Activated CD4-positive, alpha-beta T cell treated with anti-CD3 and anti-CD28 coated beads, Interleukin-2, amount 10 ng/mL, durations not matched to agents 24 days and 14 days (primary cell): ENCODE results near the gene INHBB. TPM values are rescaled to one million over a fixed set of nuclear protein-coding genes. Genes with fewer than 3 reads are reported as not detected.
A peak's percentile ranks its signal among the peaks of the same experiment; 100 is the strongest.

ENCODE experiments used
- DNase-seq: peaks from one replicate; pipeline ENCODE4 v3.0.0; 2022
- H3K27ac Mint-ChIP-seq: one replicate; pipeline ENCODE4 v1.8.0; 2022; ENCODE audit warnings: mild to moderate bottlenecking, mixed read lengths
- H3K27me3 Mint-ChIP-seq: one replicate; pipeline ENCODE4 v1.8.0; 2022; ENCODE audit warnings: mixed read lengths
- H3K36me3 Mint-ChIP-seq: one replicate; pipeline ENCODE4 v1.8.0; 2022; ENCODE audit warnings: low read depth, mild to moderate bottlenecking, mixed read lengths
- H3K4me1 Mint-ChIP-seq: one replicate; pipeline ENCODE4 v1.8.0; 2021; ENCODE audit warnings: mixed read lengths
- H3K4me3 Mint-ChIP-seq: one replicate; pipeline ENCODE4 v1.8.0; 2022; ENCODE audit warnings: mild to moderate bottlenecking, moderate library complexity, mixed read lengths
- H3K9me3 Mint-ChIP-seq: one replicate; pipeline ENCODE4 v1.8.0; 2021; ENCODE audit warnings: mixed read lengths
- intact Hi-C: fragments of 100-400 bp; cut with micrococcal nuclease; formaldehyde crosslinking; loops from one replicate; pipeline ENCODE4 v1.15.1; 2023
- total RNA-seq: library from RNA; stranded (reverse); gene quantifications from 2 replicates; pipeline ENCODE4 v1.2.3, GENCODE V29; 2022

INHBB gene
- total RNA-seq: not detected in 2 replicates

DNA sequence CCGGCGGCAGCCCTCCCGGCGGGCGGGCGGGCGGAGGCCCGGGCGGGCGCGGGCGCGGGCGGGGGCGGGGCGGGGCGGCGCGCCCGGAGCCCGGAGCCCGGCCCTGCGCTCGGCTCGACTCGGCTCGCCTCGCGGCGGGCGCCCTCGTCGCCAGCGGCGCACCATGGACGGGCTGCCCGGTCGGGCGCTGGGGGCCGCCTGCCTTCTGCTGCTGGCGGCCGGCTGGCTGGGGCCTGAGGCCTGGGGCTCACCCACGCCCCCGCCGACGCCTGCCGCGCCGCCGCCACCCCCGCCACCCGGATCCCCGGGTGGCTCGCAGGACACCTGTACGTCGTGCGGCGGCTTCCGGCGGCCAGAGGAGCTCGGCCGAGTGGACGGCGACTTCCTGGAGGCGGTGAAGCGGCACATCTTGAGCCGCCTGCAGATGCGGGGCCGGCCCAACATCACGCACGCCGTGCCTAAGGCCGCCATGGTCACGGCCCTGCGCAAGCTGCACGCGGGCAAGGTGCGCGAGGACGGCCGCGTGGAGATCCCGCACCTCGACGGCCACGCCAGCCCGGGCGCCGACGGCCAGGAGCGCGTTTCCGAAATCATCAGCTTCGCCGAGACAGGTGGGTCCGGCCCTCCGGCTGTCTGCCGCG lies at the start of gene INHBB:
TSS of gene INHBB (plus strand) at position 111 of the 641 bp plus-strand sequence. CDS start at position 164, 53 bp downstream.
- Mint-ChIP-seq H3K4me1 (peaks cover 13% of the 10 kb centered on the region), H3K9me3 (no peaks in the 10 kb centered on the region), H3K27ac (no peak within 1 kb of the TSS), H3K36me3 (no peaks in the 10 kb centered on the region), H3K27me3 (peaks cover 65% of the 10 kb centered on the region), H3K4me3 (peak within 1 kb of the TSS; percentile 66)
- intact Hi-C loops: loop anchor here (10.0 kb wide), 1 partner anchor 209 kb away; no protein-coding TSS in a partner anchor
- DNase-seq: peak; percentile 59

- H3K36me3 Mint-ChIP-seq: peaks cover 63% of the 10 kb centered on the region
- no peak for DNase-seq
- no peak overlapping the region for H3K4me3 Mint-ChIP-seq
- intact Hi-C loops: no loop called here
- H3K27me3 Mint-ChIP-seq: no peaks in the 10 kb centered on the region
- peak overlapping the region; percentile 37 for H3K27ac Mint-ChIP-seq
- H3K4me1 Mint-ChIP-seq: peaks cover 25% of the 10 kb centered on the region
- H3K9me3 Mint-ChIP-seq: no peaks in the 10 kb centered on the region
These were observed 47.6 kb upstream of the INHBB start for GRCh38 chr2:120298173-120298835.

DNA sequence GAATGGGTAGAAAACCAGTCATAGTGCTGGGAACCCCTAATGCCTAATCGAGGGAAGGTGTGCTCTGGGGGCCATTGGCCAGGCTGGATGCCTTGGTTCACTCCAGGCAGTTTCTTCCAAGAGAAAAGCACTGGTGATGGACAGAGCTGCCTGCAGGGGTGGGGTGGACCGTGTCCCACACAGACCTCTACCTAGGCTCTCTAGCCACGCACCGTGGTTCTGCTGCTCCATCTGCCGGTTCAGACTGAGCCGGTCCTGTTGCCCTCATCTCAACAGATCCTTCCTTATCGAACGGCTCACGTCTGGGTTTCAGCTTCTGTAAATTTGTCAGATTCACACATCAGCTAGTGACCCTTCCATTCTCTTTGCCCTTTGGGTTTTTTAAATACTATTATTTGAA lies 46.9 kb upstream of the INHBB start:
- Mint-ChIP-seq H3K9me3 (no peaks in the 10 kb centered on the region), H3K4me3 (no peak overlapping the region), H3K4me1 (peaks cover 18% of the 10 kb centered on the region), H3K36me3 (peaks cover 60% of the 10 kb centered on the region), H3K27ac (no peak overlapping the region), H3K27me3 (no peaks in the 10 kb centered on the region)
- no peak for DNase-seq
- intact Hi-C loops: no loop called here

DNA sequence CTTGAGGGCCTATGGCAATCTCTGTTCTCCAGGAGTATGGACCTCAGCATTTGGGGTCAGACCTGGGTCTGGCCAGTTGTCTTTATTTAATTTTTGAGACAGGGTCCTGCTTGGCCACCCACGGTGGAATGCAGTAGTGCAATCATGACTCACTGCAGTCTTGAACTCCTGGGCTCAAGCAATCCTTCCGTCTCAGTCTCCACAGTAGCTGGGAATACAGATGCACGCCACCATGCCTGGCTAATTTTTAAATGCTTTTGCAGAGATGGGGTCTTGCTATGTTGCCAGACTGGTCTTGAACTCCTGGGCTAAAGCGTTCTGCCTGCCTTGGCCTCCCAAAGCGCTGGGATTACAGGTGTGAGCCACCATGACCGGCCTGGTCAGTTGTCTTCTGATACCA lies 46.4 kb upstream of the INHBB start:
- Mint-ChIP-seq H3K27me3 (no peaks in the 10 kb centered on the region), H3K4me1 (peaks cover 15% of the 10 kb centered on the region), H3K4me3 (no peak overlapping the region), H3K27ac (no peak overlapping the region), H3K9me3 (no peaks in the 10 kb centered on the region), H3K36me3 (peaks cover 55% of the 10 kb centered on the region)
- DNase-seq: no peak
- intact Hi-C loops: no loop called here

DNA sequence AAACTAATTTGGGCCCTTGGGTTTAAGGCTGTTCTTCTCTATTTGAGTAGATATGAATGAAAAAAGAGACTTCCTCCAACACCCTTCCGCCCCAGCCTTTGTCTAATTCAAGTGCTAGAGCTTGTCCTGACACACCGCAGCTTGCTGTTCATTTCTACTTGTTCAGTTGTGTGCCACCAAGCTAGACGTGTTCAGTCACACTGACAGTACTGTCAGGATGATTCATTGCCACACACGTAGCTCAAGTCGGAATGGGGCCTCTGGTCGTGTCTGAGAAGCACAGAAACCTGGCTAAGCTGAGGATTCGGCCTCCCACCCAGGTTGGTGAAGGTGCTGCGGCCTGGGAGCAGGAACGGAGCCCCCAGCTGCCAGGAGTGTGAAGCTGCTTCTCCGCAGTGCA lies 45.6 kb upstream of the INHBB start:
- intact Hi-C loops: no loop called here
- no peak overlapping the region for H3K4me3 Mint-ChIP-seq

GRCh38 chr2:120301284-120301683 lies 44.7 kb upstream of the INHBB start:
- intact Hi-C loops: no loop called here
- no peak overlapping the region for H3K4me3 Mint-ChIP-seq

More for the DNA sequence above, 45.6 kb upstream of the INHBB start:
- DNase-seq: no peak
- no peak overlapping the region for H3K27ac Mint-ChIP-seq
- H3K9me3 Mint-ChIP-seq: no peaks in the 10 kb centered on the region
- H3K36me3 Mint-ChIP-seq: peaks cover 57% of the 10 kb centered on the region
- no peaks in the 10 kb centered on the region for H3K27me3 Mint-ChIP-seq
- peaks cover 15% of the 10 kb centered on the region for H3K4me1 Mint-ChIP-seq

GRCh38 chr2:120302301-120302700 lies 43.6 kb upstream of the INHBB start:
- Mint-ChIP-seq H3K27ac (peak overlapping the region; percentile 6), H3K27me3 (no peaks in the 10 kb centered on the region), H3K36me3 (peaks cover 51% of the 10 kb centered on the region), H3K4me1 (peaks cover 19% of the 10 kb centered on the region), H3K4me3 (peak overlapping the region; percentile 55), H3K9me3 (no peaks in the 10 kb centered on the region)
- intact Hi-C loops: no loop called here
- DNase-seq: no peak

More at GRCh38 chr2:120301284-120301683, 44.7 kb upstream of the INHBB start:
- H3K27me3 Mint-ChIP-seq: no peaks in the 10 kb centered on the region
- H3K9me3 Mint-ChIP-seq: no peaks in the 10 kb centered on the region
- peaks cover 19% of the 10 kb centered on the region for H3K4me1 Mint-ChIP-seq
- peaks cover 56% of the 10 kb centered on the region for H3K36me3 Mint-ChIP-seq
- no peak overlapping the region for H3K27ac Mint-ChIP-seq
- DNase-seq: no peak

DNA sequence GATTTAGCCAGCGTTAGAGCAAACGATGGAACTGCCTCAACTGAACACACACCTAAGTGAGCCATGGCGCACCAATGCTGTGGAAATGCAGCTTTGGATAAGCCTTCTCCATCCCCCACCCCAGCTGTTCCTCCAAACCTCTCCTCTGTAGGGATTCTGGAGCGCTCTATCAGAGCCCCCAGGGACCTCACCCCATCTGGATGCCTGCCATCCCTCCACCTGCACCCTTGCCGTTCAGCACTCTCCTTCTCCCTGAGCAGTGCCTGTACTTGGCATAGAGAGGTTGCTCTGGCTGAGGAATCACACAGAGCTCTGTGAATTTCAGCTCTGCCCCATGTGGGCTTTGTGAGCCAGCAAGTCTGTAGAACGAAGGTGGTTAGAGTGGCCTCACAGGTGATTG lies 42.8 kb upstream of the INHBB start:
- Mint-ChIP-seq H3K9me3 (no peaks in the 10 kb centered on the region), H3K36me3 (peaks cover 43% of the 10 kb centered on the region), H3K27me3 (no peaks in the 10 kb centered on the region), H3K4me3 (peak overlapping the region; percentile 55), H3K27ac (peak overlapping the region; percentile 23), H3K4me1 (peaks cover 19% of the 10 kb centered on the region)
- intact Hi-C loops: no loop called here
- no peak for DNase-seq

DNA sequence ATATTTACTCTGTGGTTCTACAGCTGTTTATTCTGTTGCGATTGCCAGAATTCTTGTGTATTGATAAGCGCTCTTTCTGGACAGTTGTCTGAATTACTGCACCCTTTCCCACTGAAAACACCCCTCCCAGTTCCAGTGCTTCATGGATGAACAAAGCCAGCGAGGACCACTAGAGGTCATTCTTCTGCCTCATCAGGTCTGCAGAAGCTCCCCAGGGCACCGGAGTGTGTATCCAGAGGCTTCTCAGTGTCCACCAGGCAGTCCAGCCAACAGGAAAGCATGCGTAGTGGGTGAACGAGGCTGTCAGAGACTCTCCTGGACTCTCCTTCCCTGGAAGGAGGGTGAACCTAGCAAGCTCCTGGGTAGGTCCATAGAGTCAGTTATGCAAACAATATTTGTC lies 40.6 kb upstream of the INHBB start:
- Mint-ChIP-seq H3K36me3 (peaks cover 30% of the 10 kb centered on the region), H3K27ac (no peak overlapping the region), H3K27me3 (no peaks in the 10 kb centered on the region), H3K9me3 (no peaks in the 10 kb centered on the region), H3K4me1 (peaks cover 20% of the 10 kb centered on the region), H3K4me3 (no peak overlapping the region)
- intact Hi-C loops: no loop called here
- DNase-seq: no peak

- Mint-ChIP-seq H3K36me3 (peaks cover 24% of the 10 kb centered on the region), H3K27ac (no peak overlapping the region), H3K9me3 (no peaks in the 10 kb centered on the region), H3K4me3 (no peak overlapping the region), H3K4me1 (peaks cover 26% of the 10 kb centered on the region), H3K27me3 (no peaks in the 10 kb centered on the region)
- intact Hi-C loops: no loop called here
- DNase-seq: no peak
These were observed 39.9 kb upstream of the INHBB start for GRCh38 chr2:120305937-120306490.

DNA sequence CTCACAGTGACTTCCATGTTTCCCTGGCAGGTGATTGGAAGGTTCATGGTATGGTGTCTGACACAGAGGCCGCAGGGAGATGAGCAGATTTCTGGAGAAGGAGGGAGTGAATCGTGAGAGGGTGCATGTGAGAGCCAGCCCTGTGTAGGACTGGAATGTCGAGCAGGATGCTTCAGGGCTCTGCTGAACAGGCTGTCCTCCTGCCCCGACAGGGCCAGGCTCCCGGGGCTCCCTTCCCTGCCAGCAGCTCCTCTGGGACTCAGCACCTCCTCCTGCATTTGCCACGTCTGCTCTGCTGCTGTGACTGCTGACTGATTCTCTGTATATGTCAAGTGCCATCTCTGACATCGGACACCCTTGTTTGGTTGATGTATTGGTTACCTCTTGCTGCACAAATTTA lies 38.5 kb upstream of the INHBB start:
- no peaks in the 10 kb centered on the region for H3K9me3 Mint-ChIP-seq
- no peaks in the 10 kb centered on the region for H3K27me3 Mint-ChIP-seq
- DNase-seq: no peak
- H3K36me3 Mint-ChIP-seq: peaks cover 16% of the 10 kb centered on the region
- no peak overlapping the region for H3K27ac Mint-ChIP-seq
- peaks cover 22% of the 10 kb centered on the region for H3K4me1 Mint-ChIP-seq
- intact Hi-C loops: no loop called here
- H3K4me3 Mint-ChIP-seq: no peak overlapping the region

GRCh38 chr2:120308038-120308910 lies 37.7 kb upstream of the INHBB start:
- H3K36me3 Mint-ChIP-seq: peaks cover 10% of the 10 kb centered on the region
- H3K4me3 Mint-ChIP-seq: no peak overlapping the region
- no peaks in the 10 kb centered on the region for H3K27me3 Mint-ChIP-seq
- peaks cover 24% of the 10 kb centered on the region for H3K4me1 Mint-ChIP-seq
- intact Hi-C loops: no loop called here
- H3K9me3 Mint-ChIP-seq: no peaks in the 10 kb centered on the region
- no peak for DNase-seq
- H3K27ac Mint-ChIP-seq: no peak overlapping the region

DNA sequence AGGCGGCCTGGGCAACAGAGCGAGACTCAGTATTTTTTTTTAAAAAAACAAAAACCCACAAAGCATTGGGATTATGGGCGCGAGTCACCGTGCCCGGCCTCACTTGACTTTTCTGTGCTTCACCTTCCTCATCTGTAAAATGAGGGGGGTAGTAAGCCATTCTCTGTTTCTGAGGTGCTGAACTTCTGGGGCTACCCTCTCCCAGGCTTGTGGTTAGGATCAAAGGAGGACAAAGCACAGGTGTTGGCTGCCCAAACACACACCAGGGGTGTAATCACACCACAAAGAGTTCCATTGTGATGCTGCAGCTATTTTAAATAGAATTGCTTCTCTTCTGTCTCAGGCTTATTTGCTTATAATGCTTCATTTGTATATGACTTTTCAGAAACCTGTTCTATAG lies 35.8 kb upstream of the INHBB start:
- H3K27me3 Mint-ChIP-seq: no peaks in the 10 kb centered on the region
- peak overlapping the region; percentile 45 for H3K27ac Mint-ChIP-seq
- peaks cover 41% of the 10 kb centered on the region for H3K4me1 Mint-ChIP-seq
- peaks cover 6% of the 10 kb centered on the region for H3K36me3 Mint-ChIP-seq
- intact Hi-C loops: loop anchor here (5.0 to 10.0 kb wide), 2 partner anchors 295 to 558 kb away; partner anchors contain the start of gene EPB41L5
- no peak overlapping the region for H3K4me3 Mint-ChIP-seq
- H3K9me3 Mint-ChIP-seq: no peaks in the 10 kb centered on the region
- DNase-seq: peak; percentile 63
